GM23338 (cell line): ENCODE results near the gene PRKCQ.

Experiments
- POLR2AphosphoS5 ChIP-seq: IDR thresholded peaks from 2 replicates; pipeline ENCODE4 v1.6.1; 2016; ENCODE audit warnings: antibody characterized with exemption, low read depth
- REST ChIP-seq: IDR thresholded peaks from one replicate; pipeline ENCODE4 v1.6.1; 2018; ENCODE audit warnings: antibody characterized with exemption; ENCODE audit not compliant: unreplicated experiment
- TF ChIP-seq, protein P1 (sequence below), 2 experiments: fragments of 200-600 bp in 1 of 2; sonication (generic) in 1 of 2; conservative IDR thresholded peaks; 2 replicates each; pipeline versions ENCODE4 v1.5.1 to v1.6.1; 2016 to 2017; ENCODE audit warnings: antibody characterized with exemption in 2 of 2, low read depth in 2 of 2, mild to moderate bottlenecking in 2 of 2, moderate library complexity in 1 of 2

DNA sequence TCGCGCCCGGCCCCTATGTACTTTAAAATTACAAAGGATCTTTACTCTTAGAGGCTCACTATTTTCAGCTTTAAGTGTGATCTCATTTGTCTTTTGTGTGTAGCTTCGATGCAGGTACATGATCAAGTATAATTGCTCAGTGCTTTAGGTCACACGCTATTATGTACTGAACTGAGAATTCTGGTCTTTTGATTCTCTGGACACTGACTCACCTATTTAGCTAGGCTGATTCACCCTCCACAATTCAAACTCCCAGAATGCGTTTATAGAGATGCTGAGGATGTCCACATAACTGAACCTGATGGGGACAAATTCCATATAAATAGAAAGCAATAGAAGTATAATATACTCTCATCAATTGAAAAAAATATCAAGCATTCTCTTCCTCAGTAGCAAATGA lies 57.8 kb downstream of the PRKCQ start:
- no peak for TF ChIP-seq REST
- TF ChIP-seq, protein P1, sequence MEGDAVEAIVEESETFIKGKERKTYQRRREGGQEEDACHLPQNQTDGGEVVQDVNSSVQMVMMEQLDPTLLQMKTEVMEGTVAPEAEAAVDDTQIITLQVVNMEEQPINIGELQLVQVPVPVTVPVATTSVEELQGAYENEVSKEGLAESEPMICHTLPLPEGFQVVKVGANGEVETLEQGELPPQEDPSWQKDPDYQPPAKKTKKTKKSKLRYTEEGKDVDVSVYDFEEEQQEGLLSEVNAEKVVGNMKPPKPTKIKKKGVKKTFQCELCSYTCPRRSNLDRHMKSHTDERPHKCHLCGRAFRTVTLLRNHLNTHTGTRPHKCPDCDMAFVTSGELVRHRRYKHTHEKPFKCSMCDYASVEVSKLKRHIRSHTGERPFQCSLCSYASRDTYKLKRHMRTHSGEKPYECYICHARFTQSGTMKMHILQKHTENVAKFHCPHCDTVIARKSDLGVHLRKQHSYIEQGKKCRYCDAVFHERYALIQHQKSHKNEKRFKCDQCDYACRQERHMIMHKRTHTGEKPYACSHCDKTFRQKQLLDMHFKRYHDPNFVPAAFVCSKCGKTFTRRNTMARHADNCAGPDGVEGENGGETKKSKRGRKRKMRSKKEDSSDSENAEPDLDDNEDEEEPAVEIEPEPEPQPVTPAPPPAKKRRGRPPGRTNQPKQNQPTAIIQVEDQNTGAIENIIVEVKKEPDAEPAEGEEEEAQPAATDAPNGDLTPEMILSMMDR (conservative IDR thresholded peaks at IDR 0.05; ENCODE audit: low read depth in 2 of 2), result no peak
- no peak for TF ChIP-seq POLR2AphosphoS5
